Measurements from ENCODE around the gene ZDHHC11B. TPM values are rescaled to one million over a fixed set of nuclear protein-coding genes. Genes with fewer than 3 reads are reported as not detected.
A peak's percentile ranks its signal among the peaks of the same experiment; 100 is the strongest.
"Not testable (repeated sequence)": the region's sequence is repeated elsewhere in the genome, so short reads cannot be mapped to it uniquely, and the experiment has no call there.

Gene ZDHHC11B
- total RNA-seq, 6 experiments from 2014 or later, result 0.56 to 5.1 (median 2.8) TPM

DNA sequence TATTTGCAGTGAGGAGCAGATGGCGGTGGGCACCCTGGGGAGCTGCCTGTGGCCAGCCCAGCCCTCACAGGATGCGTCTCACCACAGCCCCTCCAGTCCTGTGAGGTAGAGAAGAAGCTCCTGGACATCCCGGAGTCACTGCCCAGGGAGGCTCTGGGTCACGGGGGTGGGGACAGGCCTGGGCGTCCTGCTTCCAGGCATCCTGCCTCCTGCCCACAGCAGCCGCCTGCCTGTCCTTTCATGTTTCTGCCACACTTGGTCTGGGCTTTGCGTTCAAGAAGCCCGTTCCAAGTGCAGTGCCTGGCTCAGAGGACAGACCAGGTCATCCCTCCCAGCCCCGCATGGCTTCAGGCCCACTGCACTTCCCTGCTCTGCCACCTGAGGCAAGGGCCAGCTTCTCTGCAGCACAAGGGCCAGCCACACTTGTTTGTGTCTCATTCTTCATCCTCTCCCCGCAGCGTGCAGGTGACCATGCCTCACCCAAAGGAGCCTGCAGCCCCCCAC is 38.2 kb downstream of the ZDHHC11B start:
- Histone ChIP-seq H3K4me1 (no peaks in the 10 kb centered on the region), H3K27me3 (no peaks in the 10 kb centered on the region), H3K9me3 (no peaks in the 10 kb centered on the region), H3K36me3 (no peaks in the 10 kb centered on the region), H3K27ac (no peak overlapping the region), H3K4me3 (no peak overlapping the region)
- no peak for ATAC-seq
- TF ChIP-seq POLR2A (IDR thresholded peaks at IDR 0.05), result no peak
- TF ChIP-seq, protein P1, sequence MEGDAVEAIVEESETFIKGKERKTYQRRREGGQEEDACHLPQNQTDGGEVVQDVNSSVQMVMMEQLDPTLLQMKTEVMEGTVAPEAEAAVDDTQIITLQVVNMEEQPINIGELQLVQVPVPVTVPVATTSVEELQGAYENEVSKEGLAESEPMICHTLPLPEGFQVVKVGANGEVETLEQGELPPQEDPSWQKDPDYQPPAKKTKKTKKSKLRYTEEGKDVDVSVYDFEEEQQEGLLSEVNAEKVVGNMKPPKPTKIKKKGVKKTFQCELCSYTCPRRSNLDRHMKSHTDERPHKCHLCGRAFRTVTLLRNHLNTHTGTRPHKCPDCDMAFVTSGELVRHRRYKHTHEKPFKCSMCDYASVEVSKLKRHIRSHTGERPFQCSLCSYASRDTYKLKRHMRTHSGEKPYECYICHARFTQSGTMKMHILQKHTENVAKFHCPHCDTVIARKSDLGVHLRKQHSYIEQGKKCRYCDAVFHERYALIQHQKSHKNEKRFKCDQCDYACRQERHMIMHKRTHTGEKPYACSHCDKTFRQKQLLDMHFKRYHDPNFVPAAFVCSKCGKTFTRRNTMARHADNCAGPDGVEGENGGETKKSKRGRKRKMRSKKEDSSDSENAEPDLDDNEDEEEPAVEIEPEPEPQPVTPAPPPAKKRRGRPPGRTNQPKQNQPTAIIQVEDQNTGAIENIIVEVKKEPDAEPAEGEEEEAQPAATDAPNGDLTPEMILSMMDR (IDR thresholded peaks at IDR 0.05), result no peak
- 70% methylated on average over 2 of the region's 11 CpGs for WGBS (ENCODE audit: insufficient coverage, low coverage, low lambda C conversion rate, missing lambda C conversion rate)
- intact Hi-C loops (cut with DNase I), result loop anchor here in 1 of 2 donors (5.0 kb wide), 1 partner anchor 96 kb away; no protein-coding TSS in a partner anchor
- DNase-seq, result peak in 1 of 3 donors; percentile 32

DNA sequence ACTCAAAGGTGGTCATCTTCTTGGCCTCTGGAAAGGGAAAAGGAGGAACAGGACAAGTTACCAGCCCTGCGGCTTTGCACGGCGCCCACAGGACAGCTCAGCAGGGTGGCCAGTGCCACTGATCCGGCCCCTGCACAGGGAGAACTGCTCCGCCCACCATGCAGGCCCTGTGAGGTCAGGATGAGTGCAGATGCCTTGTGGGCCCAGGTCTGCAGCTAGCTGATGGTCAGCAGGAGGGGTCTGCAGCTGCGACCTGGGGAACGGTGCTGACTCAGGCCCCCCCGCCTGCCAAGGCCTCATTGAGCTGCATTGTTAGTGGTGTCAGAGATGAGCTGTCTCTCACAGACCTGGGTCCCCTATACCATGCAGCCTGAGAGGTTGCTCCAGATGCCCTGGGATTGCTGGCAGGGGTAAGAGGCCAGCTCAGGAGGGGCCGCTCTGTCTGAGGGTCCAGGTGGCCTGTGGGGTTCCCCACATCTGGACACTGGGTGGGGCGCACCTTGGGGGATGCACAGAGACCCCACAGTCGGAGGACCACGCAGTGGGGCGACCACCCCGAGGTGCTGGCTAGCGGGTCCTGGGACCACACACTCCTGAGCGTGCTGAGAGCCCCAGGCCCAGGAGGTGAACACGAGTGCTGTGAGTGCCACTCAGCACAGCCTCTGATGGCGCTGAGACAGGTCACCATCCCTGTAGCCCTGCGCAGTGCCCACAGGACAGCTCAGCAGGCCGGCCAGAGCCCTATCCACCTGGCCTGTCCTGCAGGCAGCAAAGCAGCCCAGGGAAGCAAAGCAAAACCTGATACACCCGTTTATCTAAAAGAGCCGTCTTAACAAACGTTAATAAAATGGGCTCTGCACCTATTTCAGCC is 39.0 kb downstream of the ZDHHC11B start:
- not testable (repeated sequence) for H3K4me3 ChIP-seq, H3K27ac ChIP-seq, H3K4me1 ChIP-seq, H3K9me3 ChIP-seq, H3K36me3 ChIP-seq, H3K27me3 ChIP-seq
- 91% methylated on average over 11 of the region's 23 CpGs for WGBS (ENCODE audit: insufficient coverage, low coverage, low lambda C conversion rate, missing lambda C conversion rate)
- intact Hi-C loops (cut with DNase I), result loop anchor here in 1 of 2 donors (5.0 kb wide), 1 partner anchor 97 kb away; no protein-coding TSS in a partner anchor
- ATAC-seq (peak in 1 of 4 donors; percentile 18), DNase-seq (peak in 2 of 3 donors; percentile 41 to 45)

DNA sequence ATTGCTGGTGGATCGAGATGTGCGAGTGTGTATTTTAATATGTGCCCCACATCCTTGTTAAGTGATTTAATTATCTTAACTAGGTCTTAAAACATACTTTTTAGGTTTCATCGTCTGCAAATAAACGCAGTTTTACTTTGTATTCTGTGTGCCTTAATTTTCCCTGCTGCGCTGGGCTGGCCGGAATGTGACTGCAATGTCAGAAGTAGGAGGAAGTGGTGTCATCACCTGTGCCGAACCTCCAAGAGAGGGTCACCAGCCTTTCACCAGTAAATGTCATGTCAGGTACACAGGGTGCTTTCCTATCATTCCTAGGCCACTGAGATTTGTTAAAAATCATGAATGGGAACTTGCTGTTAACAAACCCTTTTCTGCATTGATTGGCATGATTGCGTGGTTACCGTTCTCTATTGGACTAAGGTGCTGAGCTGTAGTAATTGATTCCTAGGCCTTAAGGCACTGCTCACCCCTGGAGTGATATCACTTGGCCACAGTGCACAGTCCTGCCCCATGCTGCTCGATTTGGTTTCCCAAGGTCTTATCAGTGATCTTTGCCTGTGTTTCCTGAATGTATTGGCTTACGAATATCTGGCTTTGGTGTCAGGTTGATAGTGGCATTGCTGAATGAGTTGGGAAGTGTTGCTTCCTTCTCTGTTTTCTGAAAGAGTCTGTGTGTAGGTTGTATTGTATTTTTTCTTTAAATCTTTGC is 40.7 kb downstream of the ZDHHC11B start:
- ATAC-seq (peak in 3 of 4 donors; percentile 72 to 93 (median 87)), DNase-seq (peak in 2 of 3 donors; percentile 45)
- H3K4me3 ChIP-seq; H3K36me3 ChIP-seq; H3K9me3 ChIP-seq; H3K27me3 ChIP-seq; H3K4me1 ChIP-seq; H3K27ac ChIP-seq; intact Hi-C loops (cut with DNase I): not testable (repeated sequence)
- WGBS (ENCODE audit: insufficient coverage, low coverage, low lambda C conversion rate, missing lambda C conversion rate), result 66% methylated on average over 11 of the region's 11 CpGs

DNA sequence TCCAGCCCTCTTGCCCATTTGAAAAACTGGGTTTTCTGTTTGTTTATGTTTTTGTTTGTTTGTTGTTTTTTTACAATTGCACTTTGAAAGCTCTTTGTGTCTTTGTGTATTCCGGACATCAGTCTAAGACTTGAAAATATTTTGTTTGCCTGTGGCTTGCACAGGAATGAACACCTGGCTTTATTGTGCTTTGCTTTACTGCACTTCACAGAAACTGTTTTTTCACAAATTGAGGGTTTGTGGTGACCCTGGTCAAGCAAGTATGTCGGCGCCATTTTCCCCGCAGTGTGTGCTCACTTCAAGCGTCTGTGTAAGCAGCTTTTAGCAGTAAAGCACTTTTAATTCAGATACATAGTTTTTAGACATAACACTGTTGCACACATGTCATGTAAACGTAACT is 42.3 kb downstream of the ZDHHC11B start:
- H3K27ac ChIP-seq; H3K4me1 ChIP-seq; H3K36me3 ChIP-seq; intact Hi-C loops (cut with DNase I); H3K4me3 ChIP-seq; ATAC-seq; DNase-seq; H3K9me3 ChIP-seq; H3K27me3 ChIP-seq: not testable (repeated sequence)
- 84% methylated on average over 5 of the region's 6 CpGs for WGBS (ENCODE audit: insufficient coverage, low coverage, low lambda C conversion rate, missing lambda C conversion rate)

DNA sequence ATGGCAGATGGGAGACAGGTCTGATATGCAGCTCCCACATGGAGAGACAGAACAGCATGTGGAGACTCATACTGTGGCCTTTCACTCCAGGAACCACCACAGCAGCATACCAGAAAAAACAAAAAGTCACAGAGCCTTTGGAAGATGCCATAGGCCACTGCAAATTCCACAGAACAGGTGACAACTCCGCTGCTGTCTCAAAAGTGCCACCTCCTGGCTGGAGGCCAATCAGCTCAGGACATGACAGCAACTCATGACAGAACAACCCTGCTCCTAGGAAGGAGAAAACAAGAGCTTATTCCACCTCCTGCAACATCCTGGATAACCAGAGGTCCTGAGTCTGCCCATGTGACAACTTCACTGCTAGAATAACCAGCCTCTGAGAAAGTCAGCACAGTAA is 50.4 kb downstream of the ZDHHC11B start:
- H3K4me3 ChIP-seq; H3K27me3 ChIP-seq; H3K4me1 ChIP-seq; H3K9me3 ChIP-seq; intact Hi-C loops (cut with DNase I); H3K27ac ChIP-seq; H3K36me3 ChIP-seq: not testable (repeated sequence)
- no CpG with 5 or more reads among the region's 1 CpG for WGBS (ENCODE audit: insufficient coverage, low coverage, low lambda C conversion rate, missing lambda C conversion rate)
- peak in 1 of 4 donors; percentile 23 for ATAC-seq
- peak in 1 of 3 donors; percentile 44 for DNase-seq

DNA sequence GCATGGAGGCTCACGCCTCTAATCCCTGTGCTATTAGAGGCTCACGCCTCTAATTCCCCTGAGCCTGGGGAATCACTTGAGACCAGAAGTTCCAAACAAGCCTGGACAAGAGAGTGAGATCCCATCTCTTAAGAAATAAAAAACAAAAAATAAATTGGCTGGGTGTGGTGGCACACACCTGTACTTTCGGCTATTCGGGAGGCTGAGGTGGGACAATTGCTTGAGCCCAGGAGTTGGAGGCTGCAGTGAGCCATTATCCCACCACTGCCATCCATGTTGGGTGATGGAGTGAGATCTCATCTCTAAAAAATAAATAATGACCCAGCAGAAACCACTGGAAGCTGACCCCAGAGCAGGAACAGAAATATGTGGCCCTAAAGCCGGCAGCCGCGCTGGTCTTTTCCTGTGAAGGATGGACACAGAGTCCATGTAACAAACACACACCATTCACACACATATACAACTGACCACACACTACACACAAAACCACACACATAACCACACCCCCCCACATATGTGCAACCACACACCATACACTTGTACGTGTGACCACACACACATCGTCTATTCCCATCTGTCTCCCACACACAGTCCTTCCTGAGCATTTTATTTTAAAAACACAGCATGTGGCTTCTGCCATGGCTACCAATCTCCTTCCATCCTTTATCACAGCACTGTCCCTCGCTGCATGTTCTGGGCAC is 51.6 kb downstream of the ZDHHC11B start:
- H3K4me3 ChIP-seq; H3K27ac ChIP-seq; ATAC-seq; H3K9me3 ChIP-seq; DNase-seq; H3K27me3 ChIP-seq; H3K36me3 ChIP-seq; intact Hi-C loops (cut with DNase I); H3K4me1 ChIP-seq: not testable (repeated sequence)
- WGBS (ENCODE audit: insufficient coverage, low coverage, low lambda C conversion rate, missing lambda C conversion rate), result 88% methylated on average over 6 of the region's 10 CpGs

DNA sequence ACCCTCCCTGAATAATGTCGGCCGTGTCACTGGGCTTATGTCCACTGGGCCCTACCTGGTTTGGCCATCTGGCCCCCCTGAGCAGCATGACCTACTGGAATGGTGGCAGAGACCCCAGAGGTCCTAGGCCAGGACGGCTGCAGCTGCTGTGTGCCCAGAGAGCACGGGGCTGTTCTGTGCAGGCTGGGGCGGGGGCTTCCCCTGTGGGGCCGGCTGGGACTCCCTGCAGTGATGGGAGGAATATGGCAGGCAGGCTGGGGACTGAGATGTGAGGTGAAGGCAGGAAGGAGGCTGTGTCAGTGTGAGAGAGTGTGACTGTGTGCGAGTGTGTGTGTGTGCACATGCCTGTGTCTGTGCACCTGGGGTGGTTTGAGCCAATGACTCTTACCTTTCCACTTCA is 55.3 kb downstream of the ZDHHC11B start:
- ATAC-seq, result peak in 1 of 4 donors; percentile 15
- H3K4me3 ChIP-seq; H3K27ac ChIP-seq; H3K36me3 ChIP-seq; H3K9me3 ChIP-seq; H3K4me1 ChIP-seq; intact Hi-C loops (cut with DNase I); DNase-seq; H3K27me3 ChIP-seq: not testable (repeated sequence)
- WGBS (ENCODE audit: insufficient coverage, low coverage, low lambda C conversion rate, missing lambda C conversion rate), result 46% methylated on average over 3 of the region's 7 CpGs

DNA sequence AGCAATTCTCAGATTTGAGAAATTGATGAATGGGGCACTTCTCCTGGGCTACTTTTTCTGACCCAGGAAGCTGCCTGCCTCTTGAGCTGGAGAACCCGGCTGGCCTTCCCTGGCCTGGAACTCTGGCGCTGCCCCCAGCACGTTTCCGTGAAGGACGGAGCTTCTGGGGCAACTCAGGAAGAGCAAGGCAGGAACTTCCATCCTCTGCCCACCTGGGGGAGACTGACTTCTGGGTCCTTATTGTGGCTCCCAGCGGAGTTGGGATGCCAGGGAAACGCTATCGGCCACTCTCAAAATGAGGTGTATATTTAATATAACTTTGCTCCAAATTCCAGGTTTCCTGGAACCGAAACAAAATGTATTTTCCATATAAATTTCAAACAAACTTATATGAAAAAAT is 57.4 kb downstream of the ZDHHC11B start:
- H3K27ac ChIP-seq; DNase-seq; H3K4me1 ChIP-seq; intact Hi-C loops (cut with DNase I); H3K9me3 ChIP-seq; ATAC-seq; H3K36me3 ChIP-seq; H3K27me3 ChIP-seq; H3K4me3 ChIP-seq: not testable (repeated sequence)
- 80% methylated on average over 1 of the region's 9 CpGs for WGBS (ENCODE audit: insufficient coverage, low coverage, low lambda C conversion rate, missing lambda C conversion rate)

DNA sequence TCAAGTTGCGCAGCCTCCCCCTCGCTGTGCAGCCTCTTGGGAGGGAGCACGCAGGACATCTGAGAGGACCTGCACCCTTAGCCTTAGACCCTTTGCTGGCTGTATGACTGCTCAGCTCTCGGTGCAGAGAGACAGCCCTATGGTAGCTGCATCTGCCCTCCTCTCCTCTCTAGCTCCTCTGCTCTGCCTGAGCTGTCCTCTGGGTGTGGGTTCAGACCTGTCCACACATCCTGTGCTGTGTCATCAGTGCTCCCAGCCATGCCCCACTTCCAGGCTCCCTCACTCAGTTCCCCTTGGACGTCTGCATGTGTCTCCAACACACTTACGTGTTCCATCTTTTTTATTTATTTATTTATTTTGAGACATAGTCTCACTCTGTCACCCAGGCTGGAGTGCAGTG is 60.7 kb downstream of the ZDHHC11B start:
- peak; percentile 19 to 45 (median 30) for ATAC-seq
- H3K27me3 ChIP-seq; DNase-seq; H3K9me3 ChIP-seq; intact Hi-C loops (cut with DNase I); H3K27ac ChIP-seq; H3K4me3 ChIP-seq; H3K36me3 ChIP-seq; H3K4me1 ChIP-seq: not testable (repeated sequence)
- 78% methylated on average over 2 of the region's 6 CpGs for WGBS (ENCODE audit: insufficient coverage, low coverage, low lambda C conversion rate, missing lambda C conversion rate)

DNA sequence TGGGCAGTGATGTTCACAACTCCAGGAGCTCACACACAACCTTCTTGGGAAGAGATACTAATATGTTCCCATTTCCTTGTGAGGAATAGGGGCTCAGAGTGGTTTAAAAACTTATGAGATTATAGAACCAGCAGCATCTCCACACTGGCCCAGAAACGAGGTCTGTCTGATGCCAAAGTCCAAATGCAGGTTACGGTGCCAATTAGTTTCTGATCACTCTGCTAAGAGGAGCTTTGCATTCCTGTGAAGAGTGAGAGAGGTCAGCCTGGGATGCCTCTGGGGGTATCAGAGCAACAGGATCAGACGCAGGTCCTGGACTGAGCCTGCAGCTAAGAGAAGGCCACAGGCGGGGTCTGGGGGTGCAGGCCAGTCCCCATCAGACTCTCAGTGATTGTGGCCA is 61.2 kb downstream of the ZDHHC11B start:
- intact Hi-C loops (cut with DNase I), result not testable (repeated sequence)
- WGBS (ENCODE audit: insufficient coverage, low coverage, low lambda C conversion rate, missing lambda C conversion rate), result no CpG with 5 or more reads among the region's 4 CpGs
- ATAC-seq, result peak; percentile 51 to 85 (median 80)

More for the DNA sequence above, 61.2 kb downstream of the ZDHHC11B start:
- not testable (repeated sequence) for H3K27me3 ChIP-seq, H3K27ac ChIP-seq, H3K4me1 ChIP-seq, DNase-seq, H3K4me3 ChIP-seq, H3K9me3 ChIP-seq, H3K36me3 ChIP-seq

Measured in right lobe of liver (tissue), 6 donors.